GM19372 (cell line): ENCODE data around the gene SPON1.
"Not testable (repeated sequence)": the region's sequence is repeated elsewhere in the genome, so short reads cannot be mapped to it uniquely, and the experiment has no call there.

Source experiments
- ATAC-seq: cut with Tn5 transposase; IDR thresholded peaks from one replicate; pipeline ENCODE4 v1.9.1; 2021; ENCODE audit warnings: mild to moderate bottlenecking, low read depth, moderate library complexity; ENCODE audit not compliant: unreplicated experiment

SPON1 gene

DNA sequence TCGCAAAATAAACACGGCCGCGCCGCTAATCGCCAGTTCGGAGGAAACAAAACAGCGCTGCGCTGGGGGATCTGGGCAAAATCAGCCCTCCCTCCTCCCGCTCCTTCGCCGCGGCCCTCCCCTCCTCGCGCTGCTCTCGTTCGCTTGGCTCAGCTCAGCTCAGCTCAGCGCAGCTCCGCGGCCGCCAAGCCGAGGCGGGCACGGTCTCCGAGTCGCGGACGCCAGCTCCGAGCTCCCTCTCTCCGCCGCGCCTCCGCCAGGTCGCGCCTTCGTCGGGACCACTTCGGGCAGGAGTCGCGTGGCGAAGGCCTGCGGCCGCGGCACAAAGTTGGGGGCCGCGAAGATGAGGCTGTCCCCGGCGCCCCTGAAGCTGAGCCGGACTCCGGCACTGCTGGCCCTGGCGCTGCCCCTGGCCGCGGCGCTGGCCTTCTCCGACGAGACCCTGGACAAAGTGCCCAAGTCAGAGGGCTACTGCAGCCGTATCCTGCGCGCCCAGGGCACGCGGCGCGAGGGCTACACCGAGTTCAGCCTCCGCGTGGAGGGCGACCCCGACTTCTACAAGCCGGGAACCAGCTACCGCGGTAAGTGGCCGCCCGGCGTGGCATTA, at the start of gene SPON1:
TSS of gene SPON1 (plus strand) at position 162 of the 607 bp plus-strand sequence. CDS start at position 344, 182 bp downstream.
- no peak for ATAC-seq

DNA sequence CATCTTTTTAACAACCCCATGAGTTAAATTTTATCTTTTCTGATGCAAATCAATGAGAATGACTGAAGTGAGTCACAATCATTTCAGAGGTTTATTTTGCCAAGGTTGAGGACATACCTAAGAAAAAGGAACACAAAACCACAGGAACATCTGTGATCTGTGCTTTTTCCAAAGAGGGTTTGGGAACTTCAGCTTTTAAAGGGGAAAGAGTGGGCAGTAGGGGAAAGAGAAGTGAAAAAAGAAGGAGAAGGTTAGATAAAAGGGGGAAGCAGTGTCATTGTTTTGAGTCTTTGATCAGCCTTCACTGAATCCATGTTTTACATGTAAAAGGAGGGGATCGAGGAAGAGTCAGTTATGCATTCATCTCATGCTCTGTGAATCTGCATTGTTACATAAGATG, 45.3 kb upstream of the SPON1 start:
- ATAC-seq: no peak

DNA sequence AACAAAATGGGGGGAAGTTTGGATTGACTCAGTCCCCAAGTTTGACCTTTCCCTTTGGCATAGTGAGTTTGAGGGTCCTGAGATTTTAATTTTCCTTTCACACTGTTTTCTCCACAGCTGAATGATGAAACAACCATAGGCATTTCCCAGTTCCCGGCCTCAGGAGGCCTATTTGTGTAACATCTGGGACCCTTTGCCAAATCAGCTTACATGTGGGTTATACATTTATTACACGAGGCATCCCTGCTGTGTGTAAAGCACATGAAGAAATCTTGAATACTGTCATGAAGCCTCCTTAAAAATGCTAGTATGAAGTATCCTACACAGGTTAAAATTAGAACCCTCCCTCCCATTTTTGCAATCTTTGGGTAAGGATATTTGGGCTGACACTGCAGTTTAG, 44.6 kb upstream of the SPON1 start:
- ATAC-seq: no peak

DNA sequence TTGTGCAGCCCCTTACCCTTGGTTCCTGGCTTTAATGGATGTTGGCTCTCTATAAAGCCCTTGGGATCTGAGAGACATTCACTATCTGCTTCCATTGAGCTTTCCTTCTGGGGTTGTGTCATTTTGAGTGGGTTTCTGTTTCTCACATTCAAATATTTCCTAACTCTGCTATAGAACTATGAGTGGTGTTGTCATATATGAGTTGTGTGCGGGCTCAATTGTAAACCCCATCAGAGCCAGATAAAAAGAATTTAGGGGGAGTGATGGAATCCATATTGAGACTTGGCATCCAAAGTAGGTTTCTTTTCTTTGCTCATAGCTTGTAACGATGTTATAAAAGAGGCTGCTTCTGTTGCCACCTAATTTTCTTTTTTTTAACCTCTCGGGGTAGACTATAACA, 41.8 kb upstream of the SPON1 start:
- no peak for ATAC-seq

DNA sequence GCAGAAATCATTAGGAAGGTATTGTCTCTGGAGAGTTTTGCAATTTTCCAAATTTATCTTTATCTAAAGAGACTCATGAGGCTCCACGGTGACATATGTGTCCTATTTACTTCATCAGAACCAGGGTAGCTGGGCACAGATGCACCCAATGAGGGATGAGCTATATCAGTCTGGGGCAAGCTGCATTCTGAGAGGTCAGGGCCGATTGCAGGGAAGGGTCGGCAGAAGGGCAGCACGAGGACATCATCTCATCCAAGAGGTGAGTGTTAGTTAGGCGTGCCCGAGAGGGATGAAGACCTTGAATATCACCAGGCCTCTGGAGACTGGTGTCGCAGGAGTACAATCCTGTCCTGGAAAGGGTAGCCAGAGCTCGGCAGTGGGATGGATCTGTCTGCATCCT, 41.0 kb upstream of the SPON1 start:
- ATAC-seq: no peak

DNA sequence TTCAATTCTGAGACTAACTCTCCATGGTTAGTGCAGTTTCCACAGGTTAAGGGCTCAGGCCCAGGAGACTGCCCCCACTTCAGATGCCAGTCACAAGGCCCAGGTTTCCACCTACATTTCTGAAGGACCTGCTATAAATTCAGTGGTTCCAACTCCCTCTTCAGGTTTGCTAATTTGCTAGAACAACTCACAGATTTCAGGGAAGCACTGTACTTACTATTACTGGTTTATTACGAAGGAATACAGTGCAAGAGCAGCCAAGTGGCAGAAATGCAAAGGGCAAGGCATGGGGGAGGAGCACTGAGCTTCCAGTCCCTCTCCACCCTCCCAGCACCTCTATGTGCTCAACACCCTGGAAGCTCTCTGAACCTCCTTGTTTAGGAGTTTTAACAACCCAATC, 39.3 kb upstream of the SPON1 start:
- no peak for ATAC-seq

DNA sequence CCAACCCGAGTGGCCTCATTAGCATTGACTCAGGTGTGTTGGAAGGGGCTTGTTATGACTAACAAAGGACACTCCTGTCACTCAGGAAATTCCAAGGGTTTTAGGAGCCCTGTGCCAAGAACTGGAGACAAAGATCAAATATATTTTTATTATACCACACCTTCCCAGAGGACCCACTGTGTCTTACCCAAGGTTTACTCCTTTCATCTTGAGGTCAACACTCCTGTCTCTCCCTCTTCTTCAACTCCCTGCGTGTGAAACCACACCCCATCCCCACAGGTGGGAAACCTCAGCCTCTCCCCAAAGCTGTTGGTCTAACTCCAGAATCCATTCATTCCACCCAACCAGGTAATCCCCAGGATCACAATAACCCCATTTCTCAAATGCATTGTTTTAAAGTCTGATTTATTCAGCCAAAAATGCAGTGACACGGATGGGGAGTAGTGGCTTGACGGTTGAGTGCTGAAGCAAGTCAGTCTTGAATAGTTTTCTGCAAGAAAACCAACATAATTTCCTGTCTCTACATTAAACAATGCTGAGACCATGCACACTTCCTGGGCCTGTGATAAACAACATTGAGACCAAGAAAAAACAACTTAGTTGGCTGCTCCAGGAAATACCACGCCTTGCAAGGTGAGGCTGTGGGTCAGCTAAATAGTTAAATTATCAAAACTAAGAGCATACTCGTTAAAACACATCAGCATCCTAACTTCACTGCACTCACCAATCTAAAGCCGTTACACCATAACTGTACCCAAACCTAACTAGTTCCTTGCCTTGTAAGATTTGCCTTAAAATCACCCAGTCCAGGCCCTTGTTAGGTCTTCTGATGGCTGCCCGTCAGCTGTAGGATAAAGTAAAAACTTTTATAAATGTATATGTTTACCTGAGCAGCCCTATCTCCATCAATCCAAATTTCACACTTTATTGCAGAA, 38.5 kb upstream of the SPON1 start:
- ATAC-seq: no peak

DNA sequence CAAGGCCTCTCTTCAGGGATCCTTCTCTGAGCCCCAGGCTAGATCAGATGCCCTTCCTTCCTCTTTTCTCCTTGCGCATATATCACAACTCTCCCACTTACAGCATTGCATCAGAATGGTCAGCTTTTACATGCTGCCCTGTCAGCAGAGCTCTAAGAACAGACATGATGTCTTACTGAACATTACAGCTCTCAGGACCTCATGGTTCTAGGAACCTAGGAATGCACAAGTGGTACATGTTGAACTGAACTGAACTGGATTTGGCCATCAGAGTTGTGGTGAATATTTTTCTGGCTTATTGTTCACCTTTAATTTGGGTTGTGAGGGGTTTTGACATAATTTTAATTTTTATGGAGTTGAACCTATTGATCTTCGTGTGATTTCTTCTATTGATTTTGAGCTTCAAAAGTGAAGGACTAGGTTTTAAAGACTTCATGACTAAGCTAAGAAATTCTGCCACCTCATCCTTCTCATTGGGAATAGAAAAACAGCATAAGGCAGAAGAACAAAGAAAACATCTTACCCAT, 37.7 kb upstream of the SPON1 start:
- ATAC-seq: no peak

DNA sequence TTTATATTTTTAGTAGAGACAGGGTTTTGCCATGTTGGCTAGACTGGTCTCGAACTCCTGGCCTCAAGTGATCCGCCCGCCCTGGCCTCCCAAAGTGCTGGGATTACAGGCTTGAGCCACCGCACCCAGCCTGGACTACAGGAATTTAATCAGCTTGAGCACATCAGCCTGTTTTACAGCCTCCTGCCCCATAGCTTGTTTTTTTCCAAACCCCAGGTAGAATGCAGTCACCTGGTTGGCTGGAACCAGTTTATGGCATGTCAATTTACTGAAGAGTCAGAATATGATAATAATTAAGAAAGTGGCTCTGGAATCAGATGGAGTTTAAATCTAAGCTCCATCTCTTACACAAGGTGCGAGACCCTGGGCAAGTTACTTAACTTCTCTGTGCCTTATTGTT, 36.2 kb upstream of the SPON1 start:
- ATAC-seq: not testable (repeated sequence)

DNA sequence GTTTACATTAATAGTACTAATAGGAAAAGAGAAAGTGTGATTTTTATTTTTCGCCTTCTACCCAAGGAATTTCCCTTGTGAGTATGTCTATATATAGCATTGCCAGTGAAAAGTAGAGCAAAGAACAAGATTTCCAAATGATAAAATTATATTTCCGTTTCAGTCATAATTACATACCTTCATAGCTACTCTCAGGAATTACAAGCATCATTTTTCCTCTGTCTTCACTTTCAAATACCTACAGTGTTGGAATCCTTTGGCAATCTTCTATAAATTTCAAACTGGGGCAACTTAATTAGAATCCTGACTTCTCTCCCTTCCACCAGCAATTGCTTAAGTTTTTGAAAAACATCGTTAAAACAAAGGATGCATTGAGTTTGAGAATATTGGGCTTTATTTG, 35.5 kb upstream of the SPON1 start:
- ATAC-seq: no peak

DNA sequence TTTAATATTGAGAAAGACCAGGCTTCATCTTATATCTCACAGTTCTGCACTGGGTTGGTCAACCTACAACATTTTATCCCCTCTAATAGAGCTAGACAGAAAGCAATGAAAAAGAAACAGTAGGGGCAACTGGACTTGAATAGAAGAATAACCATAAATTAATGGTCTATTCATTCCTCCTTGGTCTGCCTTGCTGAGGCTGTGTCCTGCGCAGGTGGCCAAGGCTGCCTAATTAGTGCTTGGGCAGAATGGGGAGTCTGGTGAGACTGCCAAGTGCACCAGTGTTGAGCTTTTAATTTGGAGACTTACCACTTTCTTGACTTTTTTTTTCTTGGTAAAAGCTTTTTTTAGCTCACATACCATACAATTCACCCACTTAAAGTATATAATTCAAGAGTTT, 35.0 kb upstream of the SPON1 start:
- no peak for ATAC-seq

DNA sequence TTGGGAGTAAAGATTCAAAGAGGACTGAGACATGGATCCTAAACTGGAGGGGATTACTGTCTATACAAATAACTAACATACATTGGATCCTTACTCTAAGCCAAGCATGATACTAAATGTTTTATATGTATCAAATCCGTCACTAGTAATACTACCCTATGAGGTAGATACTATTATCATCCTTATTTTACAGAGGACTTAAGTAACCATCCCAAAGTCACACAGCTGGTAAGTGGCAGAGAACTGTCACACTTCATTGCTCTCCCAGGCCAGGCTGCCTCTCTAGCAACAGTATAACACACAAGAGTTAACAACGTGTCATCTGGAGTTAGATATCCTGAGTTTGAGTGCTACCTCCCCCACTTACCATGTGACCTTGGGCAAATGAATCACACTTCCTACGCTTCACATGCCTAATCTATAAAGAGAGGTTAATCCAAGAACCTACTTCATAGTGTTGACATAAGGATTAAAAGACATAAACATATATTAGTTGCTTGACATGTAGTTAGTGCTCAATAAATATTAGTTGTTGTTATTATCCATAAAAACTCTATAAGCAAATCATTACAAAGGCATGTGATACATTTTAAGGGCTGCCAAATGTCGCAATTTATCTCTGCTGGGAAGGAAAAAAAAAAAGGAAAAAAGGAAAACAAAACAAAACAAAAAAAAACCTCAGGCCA, 33.8 kb upstream of the SPON1 start:
- ATAC-seq: no peak

DNA sequence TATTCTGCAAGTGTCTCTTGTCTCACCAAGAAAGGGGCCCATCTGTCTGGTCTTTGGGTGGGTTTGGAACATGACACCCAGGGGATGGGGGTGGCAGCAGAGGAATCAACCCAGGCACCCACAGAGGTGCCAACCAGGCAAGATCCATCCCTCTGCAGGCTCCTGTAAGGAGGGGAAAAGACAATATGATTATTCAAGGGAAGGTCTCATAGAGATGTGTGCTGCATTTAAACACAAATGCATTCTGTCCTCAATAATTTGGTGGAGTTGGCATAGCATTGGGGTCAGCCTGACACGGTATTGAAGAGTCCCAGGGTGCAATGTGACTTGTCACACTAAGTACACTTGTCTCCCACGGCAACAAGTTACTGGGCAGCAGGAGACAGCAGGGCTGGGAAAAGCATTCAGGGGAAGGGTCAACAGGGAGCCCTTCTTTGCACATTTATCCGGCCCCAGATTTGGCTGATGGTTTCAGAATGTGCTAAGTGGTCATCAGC, 33.1 kb upstream of the SPON1 start:
- no peak for ATAC-seq

DNA sequence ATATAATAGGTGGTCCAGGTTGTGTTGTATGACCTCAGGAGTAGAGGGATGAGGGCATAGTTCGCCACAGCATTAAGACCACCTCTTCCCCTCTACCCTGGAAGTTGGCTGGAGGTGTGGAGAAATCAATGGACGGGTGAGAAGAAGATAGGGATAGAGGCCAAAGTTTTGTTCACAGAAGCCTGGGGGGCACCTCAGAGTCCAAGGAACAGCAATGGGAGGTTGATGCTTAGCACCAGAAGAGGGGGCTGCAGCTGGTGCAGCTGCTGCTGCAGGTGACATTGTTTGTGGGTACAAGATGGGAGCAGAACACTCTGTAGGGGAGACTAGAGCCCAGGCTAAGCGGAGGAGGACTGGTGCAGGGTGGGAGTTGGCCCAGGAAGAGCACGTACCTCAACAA, 31.2 kb upstream of the SPON1 start:
- ATAC-seq: no peak

DNA sequence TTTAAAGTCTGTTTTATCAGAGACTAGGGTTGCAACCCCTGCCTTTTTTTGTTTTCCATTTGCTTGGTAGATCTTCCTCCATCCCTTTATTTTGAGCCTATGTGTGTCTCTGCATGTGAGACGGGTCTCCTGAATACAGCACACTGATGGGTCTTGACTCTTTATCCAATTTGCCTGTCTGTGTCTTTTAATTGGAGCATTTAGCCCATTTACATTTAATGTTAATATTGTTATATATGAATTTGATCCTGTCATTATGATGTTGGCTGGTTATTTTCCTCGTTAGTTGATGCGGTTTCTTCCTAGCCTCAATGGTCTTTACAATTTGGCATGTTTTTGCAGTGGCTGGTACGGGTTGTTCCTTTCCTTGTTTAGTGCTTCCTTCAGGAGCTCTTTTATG, 25.4 kb upstream of the SPON1 start:
- ATAC-seq: not testable (repeated sequence)

DNA sequence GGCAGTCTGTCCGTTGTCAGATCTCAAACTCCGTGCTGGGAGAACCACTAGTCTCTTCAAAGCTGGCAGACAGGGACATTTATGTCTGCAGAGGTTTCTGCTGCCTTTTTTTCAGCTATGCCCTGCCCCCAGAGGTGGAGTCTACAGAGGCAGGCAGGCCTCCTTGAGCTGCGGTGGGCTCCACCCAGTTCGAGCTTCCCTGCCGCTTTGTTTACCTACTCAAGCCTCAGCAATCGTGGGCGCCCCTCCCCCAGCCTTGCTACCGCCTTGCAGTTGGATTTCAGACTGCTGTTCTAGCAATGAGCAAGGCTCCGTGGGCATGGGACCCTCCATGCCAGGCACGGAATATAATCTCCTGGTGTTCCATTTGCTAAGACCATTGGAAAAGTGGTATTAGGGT, 23.7 kb upstream of the SPON1 start:
- ATAC-seq: not testable (repeated sequence)

DNA sequence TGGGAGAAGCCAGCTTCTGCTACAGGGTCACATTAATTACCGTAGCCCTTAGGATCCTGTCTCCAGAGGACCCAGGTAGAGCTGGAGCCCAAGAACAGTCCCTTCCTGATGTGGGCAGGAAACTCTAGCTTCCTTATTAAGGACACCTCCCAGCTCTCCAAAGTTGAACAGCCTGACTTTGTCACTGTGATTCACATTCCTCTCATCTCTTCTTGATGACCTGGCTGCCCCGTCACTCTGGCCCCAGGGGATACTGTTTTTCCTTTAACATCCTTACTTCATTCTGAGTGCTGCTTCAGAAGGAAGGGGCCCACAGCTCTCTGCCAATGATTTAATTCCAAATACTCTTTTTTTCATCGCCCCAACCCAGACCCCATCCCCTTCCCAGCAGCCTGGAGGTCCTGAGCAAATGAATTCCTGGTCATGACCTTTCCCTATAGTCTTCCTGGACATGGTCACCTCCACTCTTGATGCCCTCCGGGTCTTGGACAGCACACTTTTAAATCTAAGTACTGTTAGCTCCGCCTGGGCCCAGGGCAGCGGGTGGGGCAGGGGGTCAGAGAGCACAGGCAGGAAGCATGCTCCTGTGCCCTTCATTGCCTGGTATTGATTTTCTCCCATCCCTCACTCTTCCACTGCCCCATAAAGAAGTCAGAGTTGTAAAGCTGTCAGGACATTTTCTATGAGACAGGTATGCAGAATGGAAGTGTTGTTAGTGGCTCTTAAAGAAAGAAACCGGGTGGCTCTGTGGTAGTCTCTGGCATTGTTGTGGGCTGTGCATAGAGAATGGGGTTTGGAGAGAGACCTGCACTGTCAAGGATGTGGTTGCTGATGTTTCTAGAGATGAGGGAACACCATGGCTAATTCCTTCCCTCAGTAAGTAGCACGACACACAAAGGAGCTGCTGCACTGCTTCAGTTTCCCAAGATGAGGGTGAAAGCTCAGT, 22.3 kb upstream of the SPON1 start:
- ATAC-seq: no peak

DNA sequence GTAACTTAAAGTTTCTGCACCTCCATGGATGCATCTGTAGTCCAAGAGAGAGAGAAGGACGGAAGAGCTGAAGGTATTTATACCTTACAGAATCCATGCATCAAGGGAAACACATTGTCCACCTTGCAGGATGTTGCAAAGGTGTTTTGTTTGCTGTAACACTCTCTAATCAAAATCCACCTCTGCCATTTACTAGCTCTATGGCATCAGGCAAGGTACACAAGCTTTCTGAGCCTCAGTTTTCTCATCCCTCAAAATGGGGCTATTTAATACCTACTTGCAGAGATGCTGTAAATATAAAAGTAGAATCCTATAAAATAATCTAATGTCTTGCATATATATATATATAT, 21.6 kb upstream of the SPON1 start:
- ATAC-seq: no peak

DNA sequence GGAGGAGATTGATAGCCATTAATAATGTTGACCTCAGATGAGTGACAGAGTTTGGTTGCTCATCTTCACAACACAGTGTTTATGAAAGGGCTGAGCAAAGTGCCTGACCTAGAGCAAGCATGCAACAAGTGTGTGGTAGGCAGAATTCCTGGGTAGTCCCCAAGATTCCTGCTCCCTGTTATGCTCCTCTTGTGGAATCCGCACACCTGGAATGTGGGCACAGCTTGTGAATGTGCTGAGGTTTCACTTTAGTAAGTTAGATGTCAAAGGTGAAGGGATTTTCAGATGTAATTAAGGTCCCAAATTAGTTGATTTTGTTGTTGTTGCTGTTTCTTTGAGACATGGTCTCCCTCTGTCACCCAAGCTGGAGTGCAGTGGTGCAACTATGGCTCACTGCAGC, 20.7 kb upstream of the SPON1 start:
- ATAC-seq: no peak

DNA sequence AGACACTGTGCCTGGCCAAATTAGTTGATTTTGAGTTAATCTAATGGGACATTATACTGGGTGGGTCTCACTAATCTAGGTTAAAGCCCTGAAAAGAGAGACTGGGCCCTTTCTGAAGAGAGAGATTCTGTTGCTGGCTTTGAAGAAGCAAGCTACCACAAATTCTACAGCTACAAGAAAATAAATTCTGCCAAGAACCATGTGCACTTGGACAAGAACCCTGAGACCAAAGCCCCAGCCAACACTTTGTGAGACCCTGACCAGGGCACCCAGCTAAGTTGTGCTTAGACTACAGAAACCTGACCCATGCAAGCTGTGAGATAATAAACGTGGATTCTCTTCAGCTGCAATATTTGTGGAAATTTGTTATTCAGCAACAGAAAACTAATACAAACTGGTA, 20.1 kb upstream of the SPON1 start:
- no peak for ATAC-seq
